Mesodermal cell (in vitro differentiated cells): ENCODE data around the gene OXTR.

Experiments used
- H3K27ac ChIP-seq: 2 replicates; pipeline ENCODE4 v1.7.0; 2013; ENCODE audit warnings: mild to moderate bottlenecking, low read depth, low read length, moderate library complexity; ENCODE audit not compliant: severe bottlenecking
- H3K36me3 ChIP-seq: 2 replicates; pipeline ENCODE4 v1.7.1; 2013; ENCODE audit warnings: mild to moderate bottlenecking, low read length, moderate library complexity; ENCODE audit not compliant: control insufficient read depth, insufficient read depth
- H3K4me1 ChIP-seq: one replicate; pipeline ENCODE4 v1.7.1; 2013; ENCODE audit warnings: mild to moderate bottlenecking, low read length; ENCODE audit not compliant: insufficient read depth, control insufficient read depth, poor library complexity, severe bottlenecking
- H3K4me3 ChIP-seq: 2 replicates; pipeline ENCODE4 v1.7.0; 2013; ENCODE audit warnings: low read length, control low read depth, mild to moderate bottlenecking; ENCODE audit not compliant: insufficient read depth, poor library complexity, severe bottlenecking; ENCODE audit errors: extremely low read depth
- H3K9me3 ChIP-seq: 2 replicates; pipeline ENCODE4 v1.7.1; 2013; ENCODE audit warnings: mild to moderate bottlenecking, low read length, moderate library complexity; ENCODE audit not compliant: control insufficient read depth
- WGBS, 2 experiments: methylation state at CpG; one replicate each; pipeline ENCODE4 v1.1.5; 2013; ENCODE audit warnings: missing lambda C conversion rate in 2 of 2; ENCODE audit not compliant: insufficient coverage in 2 of 2; 5-methylcytosine and 5-hydroxymethylcytosine counted together

OXTR gene

DNA sequence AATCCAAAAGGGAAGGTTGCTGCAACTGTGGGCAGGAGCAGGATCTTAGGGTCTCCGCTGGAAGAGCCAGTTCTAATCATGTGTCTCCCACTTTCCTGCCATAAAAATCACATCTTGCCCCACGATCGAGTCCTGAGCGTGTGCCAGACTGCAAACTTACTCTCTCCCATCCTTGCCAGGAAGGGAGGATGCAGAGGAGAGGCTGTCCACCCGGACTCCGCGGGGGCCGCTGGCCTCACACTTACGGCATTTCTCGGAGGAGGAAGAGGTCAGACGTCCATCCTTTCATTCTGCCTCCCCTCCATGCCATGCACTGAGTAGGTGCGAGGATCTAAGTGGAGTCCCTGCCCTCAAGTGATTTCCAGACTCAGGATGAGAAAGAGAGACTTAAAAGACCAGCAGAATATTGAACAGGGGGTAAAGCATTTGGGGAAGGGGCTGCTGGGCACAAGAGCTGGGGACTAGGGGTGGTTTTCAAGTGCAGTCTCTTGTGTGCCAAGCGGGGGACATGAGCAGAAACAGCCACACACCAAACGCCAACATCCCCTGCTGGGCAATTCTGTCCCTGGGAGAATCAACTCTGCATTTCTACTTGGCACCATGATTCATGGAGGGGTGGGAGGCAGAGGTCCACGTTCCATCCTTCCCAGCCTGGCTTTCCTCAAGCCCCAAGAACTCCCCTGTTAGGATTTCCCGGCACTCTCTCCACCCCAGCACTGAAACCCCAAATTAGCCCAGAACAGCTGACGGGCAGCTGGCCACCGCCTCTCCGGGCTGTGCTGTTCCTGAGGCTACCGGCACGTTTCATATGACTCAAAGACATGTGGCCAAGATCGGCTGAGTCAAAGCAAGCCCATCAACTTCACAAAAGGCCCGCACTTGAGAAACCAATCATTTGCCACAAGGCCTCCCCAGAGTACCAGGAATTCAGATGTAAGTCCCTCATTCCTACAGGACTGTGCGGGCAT lies 11.6 kb downstream of the OXTR start:
- H3K4me1 ChIP-seq = no peaks in the 10 kb centered on the region
- no peaks in the 10 kb centered on the region for H3K9me3 ChIP-seq
- WGBS, 2 experiments = 87 to 90% methylated on average over 10 to 12 of the region's 24 CpGs
- no peak overlapping the region for H3K27ac ChIP-seq
- H3K36me3 ChIP-seq = no peaks in the 10 kb centered on the region
- H3K4me3 ChIP-seq = no peak overlapping the region

DNA sequence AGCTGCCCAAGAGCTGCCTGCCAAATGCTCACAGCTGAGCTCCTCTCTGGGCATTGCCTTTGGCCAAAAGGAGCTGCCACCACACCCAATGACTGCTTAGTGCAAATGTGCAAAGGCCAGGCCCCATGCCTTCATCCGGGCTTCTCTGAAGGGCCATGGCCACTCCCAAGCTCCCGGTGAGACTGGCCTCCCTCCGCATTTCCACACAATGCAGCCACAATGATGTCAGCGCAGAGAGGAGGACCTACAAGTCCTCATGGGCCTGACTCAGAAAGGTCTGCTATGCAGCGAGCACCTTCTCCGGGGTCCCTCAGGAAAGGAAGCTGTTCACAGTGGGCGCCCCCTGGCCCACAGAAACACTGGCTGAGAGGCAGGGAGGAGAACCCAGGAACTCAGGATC lies 12.7 kb downstream of the OXTR start:
- H3K36me3 ChIP-seq = no peaks in the 10 kb centered on the region
- H3K27ac ChIP-seq = no peak overlapping the region
- WGBS, 2 experiments = 83 to 88% methylated on average over 6 of the region's 7 CpGs
- no peaks in the 10 kb centered on the region for H3K9me3 ChIP-seq
- no peaks in the 10 kb centered on the region for H3K4me1 ChIP-seq
- H3K4me3 ChIP-seq = no peak overlapping the region

DNA sequence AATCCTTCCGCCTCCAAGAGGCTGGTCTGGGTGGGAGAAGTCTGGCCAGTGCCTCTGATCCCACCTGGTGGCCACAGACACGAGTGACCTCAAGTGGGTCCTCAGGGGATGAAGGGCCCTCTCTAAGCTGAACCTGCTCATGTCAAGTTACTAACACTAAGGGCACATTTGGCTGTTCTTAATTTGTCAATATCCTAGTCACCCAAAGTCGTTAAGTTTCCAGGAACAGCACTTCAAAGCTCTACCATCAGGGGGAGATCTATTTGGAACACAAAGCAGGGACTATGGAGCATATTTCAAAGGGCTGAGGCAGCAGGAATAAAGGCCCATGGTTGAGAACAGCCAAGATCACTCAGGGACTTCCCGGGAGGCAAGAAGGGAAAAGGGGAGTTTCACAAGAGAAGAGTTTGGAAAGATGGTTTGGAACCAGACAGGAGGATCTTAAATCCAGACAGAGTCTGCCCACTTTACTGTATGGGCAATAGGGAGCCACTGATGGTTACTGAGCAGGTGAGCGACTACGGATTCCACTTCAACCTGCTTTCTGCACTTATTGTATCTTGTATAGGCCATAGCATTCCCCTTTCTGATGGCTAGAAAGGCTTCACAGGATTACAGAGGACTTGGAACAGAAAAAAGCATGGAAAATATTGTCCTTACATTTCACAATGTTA lies 13.7 kb downstream of the OXTR start:
- no peaks in the 10 kb centered on the region for H3K36me3 ChIP-seq
- H3K9me3 ChIP-seq = no peaks in the 10 kb centered on the region
- WGBS, 2 experiments = 49 to 65% methylated on average over 3 to 6 of the region's 6 CpGs
- no peak overlapping the region for H3K4me3 ChIP-seq
- H3K4me1 ChIP-seq = no peaks in the 10 kb centered on the region
- H3K27ac ChIP-seq = no peak overlapping the region

DNA sequence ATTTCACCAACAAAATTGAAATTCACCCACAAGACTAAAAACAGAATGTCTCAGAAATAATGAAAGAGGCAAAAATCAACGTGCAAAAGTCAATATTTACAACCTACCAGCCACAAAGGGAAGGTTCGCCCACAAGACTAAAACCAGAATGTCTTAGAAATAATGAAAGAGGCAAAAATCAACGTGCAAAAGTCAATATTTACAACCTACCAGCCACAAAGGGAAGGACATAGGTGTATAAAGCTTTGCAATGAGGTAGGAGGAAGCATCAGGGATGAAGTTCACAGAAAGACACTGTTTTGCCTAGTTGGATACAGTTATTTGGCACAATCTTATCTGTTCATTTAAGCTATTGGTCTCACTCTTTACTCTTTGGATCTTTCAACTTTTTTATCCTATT lies 14.3 kb downstream of the OXTR start:
- Histone ChIP-seq H3K27ac (no peak overlapping the region), H3K36me3 (no peaks in the 10 kb centered on the region), H3K4me1 (no peaks in the 10 kb centered on the region), H3K9me3 (no peaks in the 10 kb centered on the region), H3K4me3 (no peak overlapping the region)
- no CpG with 5 or more reads among the region's 3 CpGs for WGBS, 2 experiments

DNA sequence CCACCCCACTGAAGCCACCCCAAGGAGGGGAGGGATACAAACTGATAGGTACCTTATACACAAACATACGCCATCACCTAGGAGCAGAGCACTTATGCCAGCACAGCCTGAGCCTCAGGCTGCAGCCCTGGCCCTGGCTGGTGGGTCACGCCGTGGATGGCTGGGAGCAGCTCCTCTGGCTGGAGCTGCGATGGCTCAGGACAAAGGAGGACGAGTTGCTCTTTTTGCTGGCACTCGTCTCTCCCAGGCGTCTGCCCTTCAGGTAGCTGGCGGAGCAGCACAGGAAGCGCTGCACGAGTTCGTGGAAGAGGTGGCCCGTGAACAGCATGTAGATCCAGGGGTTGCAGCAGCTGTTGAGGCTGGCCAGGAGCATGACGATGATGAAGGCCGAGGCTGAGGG lies 16.6 kb downstream of the OXTR start:
- no peak overlapping the region for H3K4me3 ChIP-seq
- WGBS, 2 experiments = 92% methylated on average over 13 to 14 of the region's 14 CpGs

DNA sequence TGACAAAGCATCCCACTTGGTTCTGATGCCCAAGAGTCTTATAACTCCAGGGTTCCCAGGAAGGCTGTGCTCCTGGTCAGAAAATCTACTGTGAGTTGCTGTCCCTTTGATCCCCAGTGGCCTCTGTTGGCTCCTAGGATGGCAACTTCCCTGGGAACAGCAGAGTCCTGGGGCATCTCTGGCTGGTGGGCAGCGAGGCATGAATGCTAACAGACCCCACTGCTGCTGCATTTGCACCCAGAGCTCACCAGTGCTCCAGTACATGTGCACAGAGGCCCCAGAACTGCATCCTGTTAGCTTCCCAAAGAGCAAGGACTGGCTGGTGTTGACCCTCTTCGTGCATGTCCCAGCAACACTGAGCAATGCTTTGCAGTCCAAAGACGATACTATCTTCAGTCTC lies 20.1 kb downstream of the OXTR start:
- H3K4me1 ChIP-seq = no peaks in the 10 kb centered on the region
- H3K27ac ChIP-seq = no peak overlapping the region
- H3K36me3 ChIP-seq = no peaks in the 10 kb centered on the region
- no peak overlapping the region for H3K4me3 ChIP-seq
- no peaks in the 10 kb centered on the region for H3K9me3 ChIP-seq
- WGBS, 2 experiments = 86 to 96% methylated on average over 3 of the region's 3 CpGs

More for the DNA sequence above, 16.6 kb downstream of the OXTR start:
- H3K27ac ChIP-seq = no peak overlapping the region
- no peaks in the 10 kb centered on the region for H3K9me3 ChIP-seq
- H3K4me1 ChIP-seq = no peaks in the 10 kb centered on the region
- no peaks in the 10 kb centered on the region for H3K36me3 ChIP-seq

DNA sequence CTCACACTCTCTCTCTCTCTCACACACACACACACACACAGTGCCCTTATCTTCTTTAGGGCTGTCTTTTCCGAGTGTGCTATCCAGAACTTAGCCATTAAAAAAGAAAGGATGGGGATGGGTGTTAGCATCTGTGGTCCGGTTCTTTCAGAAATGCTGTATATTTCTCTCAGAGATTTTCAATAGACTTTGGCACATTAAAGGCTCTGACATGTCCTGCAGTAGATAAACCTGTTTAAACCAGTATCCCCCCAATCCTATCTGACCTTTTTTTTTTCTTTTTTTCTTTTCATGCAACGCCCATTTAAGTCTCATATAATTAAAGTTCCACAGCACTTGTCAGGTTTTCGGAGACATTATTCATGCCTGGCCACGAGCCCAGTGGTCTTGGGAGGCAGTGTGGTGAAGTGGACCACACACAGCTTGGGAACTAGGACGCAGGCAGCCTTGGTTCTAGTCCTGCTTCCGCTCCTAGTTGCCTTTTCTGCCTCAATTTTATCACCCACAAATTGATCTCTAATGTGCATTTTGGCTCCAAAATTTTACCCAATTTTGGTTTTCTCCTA lies 22.6 kb downstream of the OXTR start:
- peaks cover 6% of the 10 kb centered on the region for H3K4me1 ChIP-seq
- no peak overlapping the region for H3K4me3 ChIP-seq
- no peaks in the 10 kb centered on the region for H3K36me3 ChIP-seq
- H3K27ac ChIP-seq = no peak overlapping the region
- H3K9me3 ChIP-seq = no peaks in the 10 kb centered on the region
- WGBS, 2 experiments = 95 to 100% methylated on average over 4 of the region's 7 CpGs

DNA sequence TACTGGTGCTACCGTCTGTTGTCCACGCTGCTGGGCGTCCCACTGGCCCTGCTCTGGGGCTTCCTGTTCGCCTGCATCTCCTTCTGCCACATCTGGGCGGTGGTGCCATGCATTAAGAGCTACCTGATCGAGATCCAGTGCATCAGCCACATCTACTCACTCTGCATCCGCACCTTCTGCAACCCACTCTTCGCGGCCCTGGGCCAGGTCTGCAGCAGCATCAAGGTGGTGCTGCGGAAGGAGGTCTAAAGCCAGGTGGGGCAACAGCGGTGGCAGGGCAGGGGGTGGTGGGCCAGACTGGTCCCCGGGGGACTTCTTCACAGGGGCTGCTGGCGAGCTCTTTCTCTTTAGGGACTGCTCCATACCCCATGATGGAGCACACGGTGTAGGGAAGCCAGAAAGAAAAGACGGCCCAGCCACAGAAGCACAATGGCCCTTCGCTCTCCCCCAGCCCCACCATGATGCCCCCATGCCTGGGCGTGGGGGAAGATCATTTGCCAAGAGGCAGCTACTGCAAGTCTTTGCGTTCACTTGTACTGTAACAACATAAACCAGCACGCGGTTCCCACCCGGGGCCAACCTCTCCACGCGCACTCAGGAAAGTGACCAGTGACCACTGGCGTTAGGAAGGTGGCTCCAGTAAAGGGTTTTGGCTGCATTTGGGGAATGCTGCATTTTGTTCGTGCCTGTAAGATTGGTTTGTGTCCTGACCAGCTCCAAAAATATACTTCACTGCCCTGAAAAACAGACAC lies 23.6 kb downstream of the OXTR start:
- Histone ChIP-seq H3K4me3 (no peak overlapping the region), H3K4me1 (peaks cover 14% of the 10 kb centered on the region), H3K36me3 (no peaks in the 10 kb centered on the region), H3K27ac (no peak overlapping the region), H3K9me3 (no peaks in the 10 kb centered on the region)
- 92 to 96% methylated on average over 16 to 20 of the region's 25 CpGs for WGBS, 2 experiments

DNA sequence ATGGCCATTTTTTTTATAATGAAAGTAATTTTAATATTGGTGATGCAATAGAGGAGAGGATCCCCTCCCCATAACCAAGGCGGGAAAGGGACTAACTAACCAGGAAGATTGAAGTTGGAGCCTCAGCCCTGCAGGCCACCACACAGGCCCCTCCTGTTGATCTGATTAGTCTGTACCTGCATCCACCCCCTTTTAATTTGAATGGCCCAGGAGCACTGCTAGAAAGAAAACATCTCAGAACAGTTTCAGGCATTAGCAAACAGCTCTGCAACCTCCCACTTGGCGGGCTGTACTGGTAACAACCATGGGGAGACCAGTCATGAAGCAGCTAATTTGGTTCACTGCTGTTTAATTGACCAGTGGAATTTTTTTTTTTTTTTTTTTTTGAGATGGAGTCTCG lies 25.5 kb downstream of the OXTR start:
- H3K36me3 ChIP-seq = no peaks in the 10 kb centered on the region
- 80% methylated on average over 1 of the region's 3 CpGs; no CpG with 5 or more reads in 1 of the 2 experiments for WGBS, 2 experiments

DNA sequence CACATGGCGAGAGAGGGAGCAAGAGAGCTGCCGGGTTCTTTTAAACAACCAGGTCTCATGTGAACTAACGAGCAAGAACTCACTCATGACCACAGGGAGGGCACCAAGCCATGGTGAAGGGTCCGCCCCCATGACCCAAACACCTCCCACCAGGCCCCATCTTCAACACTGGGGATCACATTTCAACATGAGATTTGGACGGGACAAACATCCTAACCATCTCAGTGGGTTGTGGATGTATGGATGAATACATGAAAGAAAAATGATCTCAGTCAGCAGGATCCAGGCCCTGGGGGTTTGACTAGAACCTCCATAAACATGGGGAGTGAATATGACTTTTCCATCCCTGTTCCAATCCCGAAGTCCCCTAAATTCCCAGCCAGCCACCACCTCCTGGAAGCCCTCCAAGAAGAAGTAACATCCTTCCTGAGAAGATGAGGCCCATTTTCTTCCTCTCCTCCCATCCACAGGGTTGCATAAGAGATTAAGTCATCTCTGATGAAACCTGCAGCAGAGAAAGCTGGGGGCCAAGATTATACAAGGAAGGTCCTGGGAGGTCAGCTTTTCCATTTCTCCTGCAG lies 26.3 kb downstream of the OXTR start:
- H3K4me3 ChIP-seq = no peak overlapping the region
- no peaks in the 10 kb centered on the region for H3K36me3 ChIP-seq
- H3K9me3 ChIP-seq = no peaks in the 10 kb centered on the region
- peaks cover 22% of the 10 kb centered on the region for H3K4me1 ChIP-seq
- no peak overlapping the region for H3K27ac ChIP-seq
- 84 to 90% methylated on average over 3 of the region's 6 CpGs for WGBS, 2 experiments

More for the DNA sequence above, 25.5 kb downstream of the OXTR start:
- H3K27ac ChIP-seq = no peak overlapping the region
- peaks cover 22% of the 10 kb centered on the region for H3K4me1 ChIP-seq
- H3K9me3 ChIP-seq = no peaks in the 10 kb centered on the region
- no peak overlapping the region for H3K4me3 ChIP-seq
